GM18517 (cell line): ENCODE results near the gene SF3B2.
"Not testable (repeated sequence)": the region's sequence is repeated elsewhere in the genome, so short reads cannot be mapped to it uniquely, and the experiment has no call there.

ENCODE experiments used
- ATAC-seq: cut with Tn5 transposase; IDR thresholded peaks from one replicate; pipeline ENCODE4 v1.9.1; 2021; ENCODE audit warnings: mild to moderate bottlenecking, moderate library complexity; ENCODE audit not compliant: unreplicated experiment

Gene SF3B2, protein sequence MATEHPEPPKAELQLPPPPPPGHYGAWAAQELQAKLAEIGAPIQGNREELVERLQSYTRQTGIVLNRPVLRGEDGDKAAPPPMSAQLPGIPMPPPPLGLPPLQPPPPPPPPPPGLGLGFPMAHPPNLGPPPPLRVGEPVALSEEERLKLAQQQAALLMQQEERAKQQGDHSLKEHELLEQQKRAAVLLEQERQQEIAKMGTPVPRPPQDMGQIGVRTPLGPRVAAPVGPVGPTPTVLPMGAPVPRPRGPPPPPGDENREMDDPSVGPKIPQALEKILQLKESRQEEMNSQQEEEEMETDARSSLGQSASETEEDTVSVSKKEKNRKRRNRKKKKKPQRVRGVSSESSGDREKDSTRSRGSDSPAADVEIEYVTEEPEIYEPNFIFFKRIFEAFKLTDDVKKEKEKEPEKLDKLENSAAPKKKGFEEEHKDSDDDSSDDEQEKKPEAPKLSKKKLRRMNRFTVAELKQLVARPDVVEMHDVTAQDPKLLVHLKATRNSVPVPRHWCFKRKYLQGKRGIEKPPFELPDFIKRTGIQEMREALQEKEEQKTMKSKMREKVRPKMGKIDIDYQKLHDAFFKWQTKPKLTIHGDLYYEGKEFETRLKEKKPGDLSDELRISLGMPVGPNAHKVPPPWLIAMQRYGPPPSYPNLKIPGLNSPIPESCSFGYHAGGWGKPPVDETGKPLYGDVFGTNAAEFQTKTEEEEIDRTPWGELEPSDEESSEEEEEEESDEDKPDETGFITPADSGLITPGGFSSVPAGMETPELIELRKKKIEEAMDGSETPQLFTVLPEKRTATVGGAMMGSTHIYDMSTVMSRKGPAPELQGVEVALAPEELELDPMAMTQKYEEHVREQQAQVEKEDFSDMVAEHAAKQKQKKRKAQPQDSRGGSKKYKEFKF

DNA sequence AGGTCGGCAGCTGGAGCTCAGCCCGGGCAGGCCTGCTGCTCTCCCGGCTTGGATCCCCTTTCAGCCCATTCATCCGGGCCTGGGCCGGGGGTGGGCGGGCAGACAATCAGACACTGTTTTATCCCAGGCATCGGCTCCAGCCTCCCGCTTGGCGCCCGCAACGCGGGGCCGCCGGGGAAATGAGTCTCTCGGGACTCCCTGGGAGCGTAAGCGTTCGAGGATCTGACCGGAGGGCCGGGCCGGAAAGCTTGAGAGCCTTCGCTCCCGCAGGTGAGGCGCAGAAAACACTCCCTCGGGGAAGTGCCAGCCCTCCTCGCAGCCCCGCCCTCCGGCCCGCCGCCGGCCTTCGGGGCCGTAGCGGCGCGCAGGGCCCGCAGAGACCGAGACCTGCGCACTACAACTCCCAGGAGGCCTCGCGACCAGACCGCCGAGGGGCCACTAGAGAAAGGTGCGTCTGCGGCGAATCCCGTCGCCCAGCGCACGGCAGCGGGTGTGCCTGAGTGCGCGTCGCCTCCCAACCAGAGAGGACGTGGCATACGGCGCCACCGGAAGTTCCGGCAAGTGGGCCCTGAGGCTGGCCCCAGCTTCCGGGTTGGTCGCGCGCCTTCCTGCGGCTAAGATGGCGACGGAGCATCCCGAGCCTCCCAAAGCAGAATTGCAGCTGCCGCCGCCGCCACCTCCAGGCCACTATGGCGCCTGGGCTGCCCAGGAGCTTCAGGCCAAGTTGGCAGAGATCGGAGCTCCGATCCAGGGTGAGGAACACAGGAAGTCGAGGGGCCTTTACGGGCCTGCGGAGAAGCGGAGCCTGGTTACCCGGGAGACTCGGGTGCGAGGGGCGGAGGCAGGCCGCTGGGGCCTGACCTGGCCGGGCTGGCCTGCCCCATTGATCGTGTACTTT, at the start of gene SF3B2:
Gene SF3B2, plus strand, starts transcription at position 599 of the 898 bp plus-strand sequence. Its CDS starts 21 bp downstream, at position 620.
- peak; percentile 91 for ATAC-seq

DNA sequence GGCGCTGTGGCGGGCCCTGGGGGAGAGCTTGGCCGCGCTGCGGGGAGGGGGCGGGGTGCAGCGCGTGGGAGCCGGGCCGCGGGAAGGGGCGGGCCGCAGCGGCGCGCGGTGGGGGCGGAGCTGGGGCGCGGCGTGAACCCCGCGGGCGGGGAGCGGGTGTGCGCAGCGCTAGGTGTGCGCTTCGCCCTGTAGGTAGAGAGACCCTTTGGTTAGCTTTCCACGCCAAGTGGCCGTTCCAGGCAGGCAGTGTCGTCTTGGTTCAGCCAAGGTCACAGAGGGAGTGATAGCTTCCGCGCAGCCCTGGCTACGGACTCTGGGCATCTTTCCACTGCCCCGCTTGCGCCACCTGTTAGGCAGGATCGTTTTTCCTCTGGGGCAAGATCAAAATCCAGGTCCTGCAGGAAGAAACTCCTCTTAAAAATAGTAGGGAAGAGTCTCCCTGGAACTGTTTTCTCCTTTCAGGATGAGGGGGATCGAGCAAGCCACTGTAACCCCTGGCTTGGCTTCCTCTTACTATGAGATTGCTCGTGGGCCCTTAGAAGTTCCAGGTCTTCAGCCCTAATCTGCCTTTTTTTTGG, 49.4 kb upstream of the SF3B2 start:
- peak; percentile 21 for ATAC-seq

DNA sequence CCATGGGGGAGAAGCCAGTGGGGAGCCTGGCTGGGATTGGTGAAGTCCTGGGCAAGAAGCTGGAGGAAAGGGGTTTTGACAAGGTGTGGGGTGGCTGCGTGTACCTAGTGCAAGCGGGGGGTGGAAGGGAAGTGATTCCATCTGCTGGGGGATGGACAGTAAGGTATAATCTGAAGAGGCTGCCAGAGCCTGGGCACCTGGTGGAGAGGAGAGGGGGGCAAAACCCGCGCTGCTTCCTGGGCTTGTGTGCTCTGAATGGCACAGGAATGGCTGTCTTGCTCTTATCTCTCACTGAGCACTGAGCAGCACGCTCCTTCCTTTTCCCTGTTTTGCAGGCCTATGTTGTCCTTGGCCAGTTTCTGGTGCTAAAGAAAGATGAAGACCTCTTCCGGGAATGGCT, 48.9 kb upstream of the SF3B2 start:
- ATAC-seq, result no peak

DNA sequence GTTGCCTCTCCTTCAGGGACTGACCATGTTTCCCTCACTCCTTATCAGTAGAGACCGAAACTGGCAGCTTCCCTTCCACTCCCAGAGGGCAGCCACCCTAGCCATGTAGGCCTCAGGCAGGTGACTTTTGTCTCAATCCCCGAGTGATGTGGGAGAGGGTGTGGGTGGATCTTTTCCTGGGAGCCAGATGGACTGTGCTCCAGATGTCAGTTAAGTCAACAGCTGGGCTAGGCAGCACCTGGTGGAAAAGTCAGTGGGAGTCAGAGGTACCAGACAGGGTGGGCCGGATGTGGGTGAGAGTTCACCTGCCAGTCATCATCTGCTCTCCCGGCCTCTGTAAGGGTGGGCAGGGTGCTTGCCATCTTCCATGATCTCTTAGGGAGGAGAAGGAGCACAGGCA, 48.0 kb upstream of the SF3B2 start:
- no peak for ATAC-seq

DNA sequence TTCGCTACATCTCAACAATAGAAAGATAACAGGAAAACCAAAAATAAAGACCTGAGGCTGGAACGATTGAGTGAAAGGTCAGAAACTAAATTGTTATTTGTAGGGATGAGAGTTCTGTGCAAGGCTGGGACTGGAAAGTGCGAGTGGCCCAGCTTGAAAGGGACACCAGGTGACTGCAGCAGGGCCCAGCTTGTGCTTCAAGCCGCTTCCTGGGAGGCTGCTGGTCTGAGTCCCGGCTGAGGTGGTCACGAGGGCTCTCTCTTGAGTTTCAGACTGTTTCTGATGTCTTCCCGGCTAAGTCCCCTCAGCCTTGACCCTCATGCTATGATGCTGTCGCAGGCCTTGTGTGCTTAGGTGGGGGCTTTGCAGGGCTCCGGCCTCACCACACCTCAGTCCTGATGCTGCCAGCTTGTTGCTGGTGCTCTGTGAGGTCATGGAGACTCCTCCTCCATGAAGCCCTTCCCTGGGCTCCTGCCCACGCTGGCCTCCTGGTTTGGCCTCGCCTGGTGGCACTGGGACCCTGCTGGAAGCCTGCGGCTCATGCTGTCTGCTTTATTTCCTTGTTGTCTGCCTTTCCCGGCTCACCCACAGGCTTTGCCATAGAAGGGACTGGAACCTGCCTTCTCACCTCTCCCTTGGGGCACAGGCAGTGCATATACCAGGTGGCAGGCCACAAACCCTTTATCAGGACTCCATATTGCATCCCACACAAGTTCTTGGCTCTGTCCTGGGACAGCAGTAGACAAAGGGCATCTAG, 45.9 kb upstream of the SF3B2 start:
- no peak for ATAC-seq

DNA sequence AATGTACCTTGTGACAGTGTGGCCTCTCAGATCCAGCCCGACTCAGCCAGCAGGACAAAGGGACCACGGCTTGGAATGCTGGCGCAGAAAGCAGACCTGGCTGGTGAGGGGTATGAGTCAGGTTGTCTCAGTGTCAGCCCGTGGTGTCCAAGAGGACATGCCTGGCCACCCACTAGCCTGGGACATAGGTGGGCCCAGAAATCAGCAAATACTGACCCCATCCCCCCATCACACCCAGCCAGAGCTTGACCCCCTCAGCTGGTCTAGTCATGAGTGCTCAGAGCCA, 45.3 kb upstream of the SF3B2 start:
- ATAC-seq, result no peak

DNA sequence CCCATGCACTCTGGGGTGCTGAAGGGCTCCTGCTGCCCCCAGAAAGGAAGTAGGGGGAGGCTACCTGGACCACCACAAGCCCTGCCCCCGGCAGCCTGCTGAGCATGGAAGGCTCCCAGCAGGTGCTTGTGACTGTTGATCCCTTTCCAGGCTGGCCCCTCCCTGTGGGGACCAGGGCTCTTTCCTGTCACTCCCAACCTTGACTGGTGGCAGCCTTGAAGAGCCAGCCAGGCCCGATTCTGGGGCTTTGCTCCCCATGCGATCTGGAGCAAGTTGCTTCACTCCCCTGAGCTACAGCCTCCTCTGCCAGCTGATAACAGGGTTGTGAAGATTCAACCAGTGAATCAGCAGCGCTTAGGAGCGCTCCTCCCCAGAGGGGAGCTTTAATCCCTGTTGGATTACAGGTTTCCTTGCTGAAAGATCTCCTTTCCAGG, 44.9 kb upstream of the SF3B2 start:
- ATAC-seq, result no peak

DNA sequence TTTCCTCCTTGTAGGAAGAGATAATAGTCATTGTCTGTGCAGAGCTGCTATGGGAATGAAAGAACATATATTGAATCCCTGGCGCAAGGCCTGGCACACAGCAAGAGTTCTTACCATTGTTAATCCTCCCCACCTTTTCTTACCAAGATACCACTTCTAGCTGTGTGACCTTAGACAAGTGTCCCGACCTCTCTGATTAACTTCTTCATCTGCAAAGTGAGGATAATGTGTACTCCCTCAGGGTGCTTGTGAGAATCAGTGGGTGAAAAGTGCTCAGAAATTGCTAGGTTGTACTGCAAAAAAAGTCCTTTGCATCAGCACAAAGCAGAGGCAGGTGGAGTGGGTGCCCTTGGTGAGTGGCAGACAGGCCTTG, 44.1 kb upstream of the SF3B2 start:
- no peak for ATAC-seq

DNA sequence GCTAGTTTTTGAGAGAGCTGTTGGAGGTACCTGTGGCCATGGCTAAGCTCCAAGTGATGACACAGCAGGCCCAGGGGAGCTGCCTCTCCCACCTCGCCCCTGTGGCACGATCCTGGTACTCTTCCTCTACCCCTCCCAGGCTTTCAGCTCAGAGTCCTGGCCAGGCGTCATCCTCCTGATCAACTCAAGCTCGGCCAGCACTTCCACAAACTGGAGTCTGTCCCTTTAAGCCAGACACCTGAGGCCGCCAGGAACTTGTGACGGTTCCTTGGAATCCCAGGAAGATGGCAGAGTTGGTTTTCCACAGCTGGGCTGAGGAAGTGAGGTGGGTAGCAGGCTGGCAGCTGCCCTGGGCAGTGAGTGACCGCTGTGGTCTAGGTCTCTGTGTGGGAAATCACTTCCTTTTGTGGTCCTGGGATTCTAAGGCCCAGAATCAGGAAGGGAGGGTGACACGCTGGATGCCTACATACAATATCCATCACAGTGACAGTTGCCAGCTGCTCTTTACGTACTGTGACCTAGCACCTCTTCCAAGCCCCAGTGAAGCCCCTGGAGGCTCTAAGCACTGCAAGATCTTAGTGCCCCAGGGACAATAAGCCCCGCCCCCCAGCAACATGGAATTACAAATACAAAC, 43.6 kb upstream of the SF3B2 start:
- no peak for ATAC-seq

DNA sequence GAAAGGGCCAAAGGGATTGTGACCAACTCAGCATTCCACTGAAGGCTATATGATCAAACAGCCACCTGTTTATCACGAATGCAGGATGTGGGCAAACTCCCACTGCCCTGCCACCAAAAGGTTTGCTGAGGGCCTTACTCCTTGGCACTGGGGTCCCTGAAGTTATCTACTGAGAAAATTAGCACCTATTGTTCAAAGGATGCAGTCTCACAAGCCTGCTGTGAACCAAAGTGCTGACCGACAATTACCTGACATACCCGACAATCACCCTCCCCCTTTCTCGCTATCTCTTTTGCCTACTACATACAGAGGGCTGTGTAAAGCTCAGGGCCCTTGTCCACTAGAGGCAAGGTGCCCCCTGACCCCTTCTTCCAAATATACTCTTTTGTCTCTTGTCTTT, 42.1 kb upstream of the SF3B2 start:
- not testable (repeated sequence) for ATAC-seq

DNA sequence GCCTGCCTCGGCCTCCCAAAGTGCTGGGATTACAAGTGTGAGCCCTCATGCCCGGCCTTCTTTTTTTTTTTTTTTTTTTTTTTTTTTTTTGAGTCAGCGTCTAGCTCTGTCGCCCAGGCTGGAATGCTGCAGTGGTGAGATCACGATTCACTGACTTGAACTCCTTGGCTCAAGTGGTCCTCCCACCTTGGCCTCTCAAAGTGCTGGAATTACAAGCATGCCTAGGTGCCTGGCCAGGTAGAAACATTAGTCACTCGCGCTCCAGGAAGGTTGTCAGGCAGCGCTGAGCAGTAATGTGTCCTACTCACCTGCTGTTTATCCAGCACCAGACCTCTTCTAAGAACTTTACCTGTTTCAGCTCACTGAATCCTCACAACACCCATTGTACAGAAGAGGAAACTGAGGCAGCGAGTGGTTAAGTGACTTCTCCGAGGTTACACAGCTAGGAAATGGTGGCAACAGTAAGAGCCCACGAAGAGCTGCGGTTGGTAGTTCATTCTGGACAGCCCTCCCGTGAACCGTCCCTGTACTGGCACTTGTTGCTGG, 40.9 kb upstream of the SF3B2 start:
- no peak for ATAC-seq

DNA sequence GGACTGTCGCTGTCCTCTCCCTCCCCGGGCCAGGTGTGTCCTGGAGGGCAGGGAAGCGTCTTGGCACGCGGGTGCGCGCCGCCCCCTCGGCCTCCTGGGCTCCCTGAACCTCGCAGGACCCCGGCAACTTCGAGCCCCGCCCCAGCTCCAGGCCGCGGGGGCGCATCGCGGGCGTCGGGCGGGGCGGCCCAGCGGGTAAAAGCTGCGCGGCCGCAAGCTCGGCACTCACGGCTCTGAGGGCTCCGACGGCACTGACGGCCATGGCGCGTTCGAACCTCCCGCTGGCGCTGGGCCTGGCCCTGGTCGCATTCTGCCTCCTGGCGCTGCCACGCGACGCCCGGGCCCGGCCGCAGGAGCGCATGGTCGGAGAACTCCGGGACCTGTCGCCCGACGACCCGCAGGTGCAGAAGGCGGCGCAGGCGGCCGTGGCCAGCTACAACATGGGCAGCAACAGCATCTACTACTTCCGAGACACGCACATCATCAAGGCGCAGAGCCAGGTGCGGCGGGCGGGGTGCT, 40.3 kb upstream of the SF3B2 start, which contains the start of gene CST6:
Gene CST6, plus strand, starts transcription at position 224 of the 519 bp plus-strand sequence. Its CDS starts 37 bp downstream, at position 261.
- no peak for ATAC-seq

DNA sequence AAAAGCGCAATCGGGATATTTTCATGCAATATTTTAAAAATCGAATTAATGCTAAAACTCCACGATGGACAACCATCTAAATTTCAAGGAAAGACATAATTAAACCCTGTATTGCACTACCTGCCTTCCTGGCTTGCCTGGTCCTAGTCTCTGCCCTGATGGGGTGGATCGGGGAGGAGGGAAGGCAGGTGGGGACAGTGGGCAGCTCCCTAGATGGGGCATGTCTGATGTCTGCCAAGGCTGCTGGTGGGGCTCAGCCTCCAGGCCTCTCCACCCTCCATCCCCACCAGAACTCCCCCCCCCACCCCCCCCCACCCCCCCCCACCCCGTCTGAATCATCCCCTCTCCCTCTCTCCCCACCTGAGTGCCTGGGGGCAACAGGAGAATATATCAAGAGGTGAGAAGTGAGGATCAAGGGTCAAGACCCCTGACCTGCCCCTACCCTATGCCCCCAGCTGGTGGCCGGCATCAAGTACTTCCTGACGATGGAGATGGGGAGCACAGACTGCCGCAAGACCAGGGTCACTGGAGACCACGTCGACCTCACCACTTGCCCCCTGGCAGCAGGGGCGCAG, 39.7 kb upstream of the SF3B2 start:
- ATAC-seq, result no peak

DNA sequence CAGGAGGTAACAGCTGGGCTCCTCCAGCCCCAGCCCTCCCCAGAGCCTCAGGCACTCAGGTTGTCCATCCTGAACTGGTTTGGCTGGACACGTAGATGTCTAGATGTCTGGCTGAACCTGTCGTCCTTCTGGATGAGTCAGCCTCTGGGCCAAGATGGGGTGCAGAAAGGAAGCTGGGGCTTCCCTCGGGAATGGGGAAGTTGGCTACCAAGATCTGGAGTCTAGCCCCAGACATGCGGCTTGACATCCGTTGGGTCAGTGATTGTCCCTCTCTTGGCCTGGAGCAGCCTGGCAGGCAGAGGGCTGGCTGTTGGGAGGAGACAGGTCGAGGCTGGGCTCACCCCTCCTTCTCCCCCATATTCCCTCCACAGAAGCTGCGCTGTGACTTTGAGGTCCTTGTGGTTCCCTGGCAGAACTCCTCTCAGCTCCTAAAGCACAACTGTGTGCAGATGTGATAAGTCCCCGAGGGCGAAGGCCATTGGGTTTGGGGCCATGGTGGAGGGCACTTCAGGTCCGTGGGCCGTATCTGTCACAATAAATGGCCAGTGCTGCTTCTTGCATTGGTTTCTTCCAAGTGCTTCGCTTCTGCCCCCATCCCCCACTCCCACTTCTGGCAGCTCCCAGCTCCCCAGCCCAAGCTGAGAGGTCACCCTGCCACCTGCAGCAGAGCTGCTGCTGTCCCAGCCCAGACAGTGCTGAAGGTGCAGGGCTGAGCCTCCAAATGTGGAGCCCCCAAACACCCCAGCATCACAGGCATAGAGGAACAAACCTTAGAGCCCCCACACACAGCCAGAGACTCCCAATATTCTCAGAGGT, 39.0 kb upstream of the SF3B2 start:
- ATAC-seq, result no peak

DNA sequence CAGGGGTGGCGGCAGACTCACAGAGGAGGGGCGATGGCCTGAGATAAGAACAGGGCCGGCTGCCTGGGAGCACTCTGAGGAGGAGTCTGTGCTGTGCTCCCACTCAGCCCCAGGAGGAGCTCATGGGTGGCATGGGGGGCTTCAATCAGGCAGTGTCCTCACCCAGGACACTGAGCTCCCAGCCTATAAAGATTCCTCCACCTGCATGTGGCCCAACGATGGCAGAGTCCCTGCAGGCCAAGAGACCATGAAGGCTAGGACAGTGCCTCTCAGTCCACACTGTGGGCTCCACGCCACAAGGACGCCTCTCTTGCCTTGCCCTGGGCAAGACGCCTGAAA, 38.4 kb upstream of the SF3B2 start:
- no peak for ATAC-seq

DNA sequence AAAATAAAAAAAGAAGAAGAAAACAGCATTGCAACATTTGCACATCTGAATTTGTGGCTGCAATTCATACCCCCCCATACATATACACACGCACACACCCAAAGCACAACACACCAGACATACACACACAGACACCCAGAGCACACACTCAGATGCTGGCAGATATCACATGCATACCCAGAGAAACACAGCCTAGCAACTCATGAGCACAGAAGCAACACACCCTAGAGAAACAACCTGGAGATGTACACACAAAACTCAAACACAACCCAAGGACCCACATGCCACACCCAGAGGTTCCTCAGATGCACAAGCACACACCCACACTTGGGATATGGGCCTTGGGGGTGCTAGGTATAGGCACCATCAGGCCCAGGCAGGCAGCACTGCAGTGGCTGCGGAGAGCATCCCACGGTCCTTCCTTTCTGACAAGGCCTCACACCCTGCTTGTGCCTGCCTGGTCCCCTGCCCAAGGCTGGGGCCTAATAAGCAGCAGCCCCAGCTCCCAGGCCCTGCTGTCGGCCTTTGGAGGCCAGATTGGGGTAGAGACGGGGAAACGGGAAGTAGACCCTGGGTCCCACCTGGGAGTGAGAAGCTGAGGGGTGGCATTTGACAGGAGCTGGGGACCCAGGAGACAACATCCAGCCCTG, 37.2 kb upstream of the SF3B2 start:
- ATAC-seq, result no peak

DNA sequence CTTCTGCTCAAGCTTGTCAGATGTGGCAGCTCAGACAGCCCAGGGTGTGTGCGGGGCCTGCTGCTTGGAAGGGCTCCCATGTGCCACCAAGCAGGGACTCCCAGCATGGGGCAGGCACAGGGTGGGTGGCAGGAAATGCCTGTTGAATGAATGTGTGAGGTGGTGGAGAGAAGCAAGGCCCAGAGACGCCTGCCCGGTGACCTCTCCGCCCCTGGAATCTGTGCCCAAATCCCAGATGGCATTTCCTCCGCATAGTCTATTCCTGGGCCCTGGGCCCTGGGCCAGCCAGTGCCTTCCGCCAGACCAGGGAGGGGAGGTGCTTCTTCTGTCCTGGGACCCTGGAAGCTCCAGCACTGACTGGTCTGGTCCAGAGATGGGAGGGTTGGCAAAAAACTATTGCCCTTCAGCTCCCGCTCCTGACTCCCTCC, 36.7 kb upstream of the SF3B2 start:
- no peak for ATAC-seq
